Measurements from ENCODE around the gene MYOG.

MYOG gene

GRCh38 chr1:203085528-203086406 lies at the start of gene MYOG:
Gene MYOG (minus strand): TSS chr1:203086012. CDS start chr1:203085961, 51 bp downstream.
- DNase-seq (ENCODE audit: low spot score) = no peak

- DNase-seq (ENCODE audit: low spot score) = no peak
These were observed 48.3 kb upstream of the MYOG start for GRCh38 chr1:203133970-203134725.

GRCh38 chr1:203131548-203132200 lies 45.9 kb upstream of the MYOG start:
- DNase-seq (ENCODE audit: low spot score) = no peak

- DNase-seq (ENCODE audit: low spot score) = no peak
These were observed 44.7 kb upstream of the MYOG start for GRCh38 chr1:203130358-203130985.

- no peak for DNase-seq (ENCODE audit: low spot score)
These were observed 43.9 kb upstream of the MYOG start for GRCh38 chr1:203129501-203130231.

GRCh38 chr1:203128716-203129500 lies 43.1 kb upstream of the MYOG start:
- no peak for DNase-seq (ENCODE audit: low spot score)

- DNase-seq (ENCODE audit: low spot score) = no peak
These were observed 42.6 kb upstream of the MYOG start for GRCh38 chr1:203128431-203128715.

GRCh38 chr1:203127666-203128430 lies 42.0 kb upstream of the MYOG start, which contains the start of gene ADORA1:
Gene ADORA1 (plus strand): TSS chr1:203127726. CDS start chr1:203128842, 1,116 bp downstream.
- peak; percentile 49 for DNase-seq (ENCODE audit: low spot score)

GRCh38 chr1:203126866-203127665 lies 41.3 kb upstream of the MYOG start:
- no peak for DNase-seq (ENCODE audit: low spot score)

GRCh38 chr1:203126151-203126865 lies 40.5 kb upstream of the MYOG start:
- DNase-seq (ENCODE audit: low spot score) = peak; percentile 9

- DNase-seq (ENCODE audit: low spot score) = no peak
These were observed 38.9 kb upstream of the MYOG start for GRCh38 chr1:203124546-203125317.

- DNase-seq (ENCODE audit: low spot score) = no peak
These were observed 38.2 kb upstream of the MYOG start for GRCh38 chr1:203124011-203124410.

GRCh38 chr1:203122159-203122558 lies 36.3 kb upstream of the MYOG start:
- no peak for DNase-seq (ENCODE audit: low spot score)

GRCh38 chr1:203121186-203122015 lies 35.6 kb upstream of the MYOG start:
- no peak for DNase-seq (ENCODE audit: low spot score)

GRCh38 chr1:203120325-203121153 lies 34.7 kb upstream of the MYOG start:
- no peak for DNase-seq (ENCODE audit: low spot score)

Data from LoVo (cell line).